Astrocyte of the hippocampus (primary cell): Measurements from ENCODE around the gene LRRC8B.
"Not testable (repeated sequence)": the region's sequence is repeated elsewhere in the genome, so short reads cannot be mapped to it uniquely, and the experiment has no call there.

Experiments
- DNase-seq: peaks from one replicate; pipeline ENCODE4 v3.0.0; 2011; ENCODE audit warnings: low read depth, low spot score

LRRC8B gene

GRCh38 chr1:89524369-89525168 lies at the start of gene LRRC8B:
LRRC8B (plus strand) TSS chr1:89524829; CDS start chr1:89582651, 57,822 bp downstream.
- DNase-seq: peak; percentile 95

- DNase-seq: no peak
Observed at GRCh38 chr1:89475269-89475668, 49.4 kb upstream of the LRRC8B start.

GRCh38 chr1:89476072-89476471 lies 48.6 kb upstream of the LRRC8B start:
- no peak for DNase-seq

- DNase-seq: peak; percentile 88
Observed at GRCh38 chr1:89483010-89483756, 41.4 kb upstream of the LRRC8B start.

GRCh38 chr1:89483757-89484077 lies 40.9 kb upstream of the LRRC8B start:
- no peak for DNase-seq

- no peak for DNase-seq
Observed at GRCh38 chr1:89484092-89485038, 40.3 kb upstream of the LRRC8B start.

- no peak for DNase-seq
Observed at GRCh38 chr1:89487972-89488371, 36.7 kb upstream of the LRRC8B start.

GRCh38 chr1:89489047-89489729 lies 35.4 kb upstream of the LRRC8B start:
- peak; percentile 64 for DNase-seq

GRCh38 chr1:89490389-89490788 lies 34.2 kb upstream of the LRRC8B start:
- DNase-seq: no peak

GRCh38 chr1:89499320-89499719 lies 25.3 kb upstream of the LRRC8B start:
- peak; percentile 68 for DNase-seq

GRCh38 chr1:89502042-89502441 lies 22.6 kb upstream of the LRRC8B start:
- DNase-seq: no peak

- no peak for DNase-seq
Observed at GRCh38 chr1:89502895-89503294, 21.7 kb upstream of the LRRC8B start.

GRCh38 chr1:89503690-89504089 lies 20.9 kb upstream of the LRRC8B start:
- DNase-seq: no peak

- not testable (repeated sequence) for DNase-seq
Observed at GRCh38 chr1:89510061-89510460, 14.6 kb upstream of the LRRC8B start.

GRCh38 chr1:89512996-89513720 lies 11.5 kb upstream of the LRRC8B start:
- DNase-seq: no peak

- DNase-seq: peak; percentile 57
Observed at GRCh38 chr1:89516055-89516454, 8.6 kb upstream of the LRRC8B start.

- peak; percentile 27 for DNase-seq
Observed at GRCh38 chr1:89518221-89518631, 6.4 kb upstream of the LRRC8B start.

- peak; percentile 47 for DNase-seq
Observed at GRCh38 chr1:89519779-89520358, 4.8 kb upstream of the LRRC8B start.

- not testable (repeated sequence) for DNase-seq
Observed at GRCh38 chr1:89521977-89522376, 2.7 kb upstream of the LRRC8B start.
